PC-9 (cell line): Measurements from ENCODE around the gene ACP2. TPM values are rescaled to one million over a fixed set of nuclear protein-coding genes. Genes with fewer than 3 reads are reported as not detected.

Source experiments
- BruUV-seq: library from RNA; stranded (reverse); fragments of 400-500 nt; replicated peaks from 2 replicates; lab custom pipeline; 2021; lab: Mats Ljungman, UMichigan
- CTCF ChIA-PET: fragments of 300-600 bp; sonication (Branson Sonifier 250); formaldehyde crosslinking; loops from one replicate; lab custom pipeline; 2022; ENCODE audit warnings: antibody characterized with exemption; lab: Charles Lee
- POLR2A ChIA-PET: fragments of 300-600 bp; sonication (Branson Sonifier 250); formaldehyde crosslinking; loops from one replicate; lab custom pipeline; 2022; ENCODE audit warnings: antibody characterized with exemption; ENCODE audit not compliant: unreplicated experiment; lab: Charles Lee
- DNase-seq, 2 experiments: peaks; one replicate each; pipeline versions ENCODE4 v3.0.0 to v3.0.0-alpha.2; 2015 to 2022; ENCODE audit warnings: mixed read lengths in 1 of 2
- H2AFZ ChIP-seq: fragments of 200-600 bp; sonication (generic); 2 replicates; pipeline ENCODE4 v1.8.1; 2017; ENCODE audit warnings: antibody characterized with exemption
- H3F3A ChIP-seq: fragments of 200-600 bp; sonication (generic); 2 replicates; pipeline ENCODE4 v1.8.1; 2017; ENCODE audit warnings: antibody characterized with exemption, mild to moderate bottlenecking, low read depth; ENCODE audit not compliant: insufficient read depth
- H3K27ac ChIP-seq: fragments of 200-600 bp; sonication (generic); 2 replicates; pipeline ENCODE4 v1.6.1; 2016; ENCODE audit warnings: mixed run types
- H3K27me3 ChIP-seq: fragments of 200-600 bp; sonication (generic); 2 replicates; pipeline ENCODE4 v1.6.1; 2016; ENCODE audit warnings: low read depth, mixed run types; ENCODE audit not compliant: insufficient read depth
- H3K36me3 ChIP-seq: fragments of 200-600 bp; sonication (generic); 2 replicates; pipeline ENCODE4 v1.6.1; 2016; ENCODE audit warnings: low read depth, mixed run types
- H3K4me1 ChIP-seq: fragments of 200-600 bp; sonication (generic); replicated peaks from 2 replicates; pipeline ENCODE4 v1.6.1; 2016; ENCODE audit warnings: mixed run types; ENCODE audit not compliant: insufficient read depth
- H3K4me2 ChIP-seq: fragments of 200-600 bp; sonication (generic); 2 replicates; pipeline ENCODE4 v1.6.1; 2017; ENCODE audit warnings: mixed run types
- H3K4me3 ChIP-seq: fragments of 200-600 bp; sonication (generic); 2 replicates; pipeline ENCODE4 v1.6.1; 2016; ENCODE audit warnings: mixed run types
- H3K79me2 ChIP-seq: fragments of 200-600 bp; sonication (generic); 2 replicates; pipeline ENCODE4 v1.6.1; 2017; ENCODE audit warnings: low read depth, mixed run types
- H3K9me2 ChIP-seq: fragments of 200-600 bp; sonication (generic); 2 replicates; pipeline ENCODE4 v1.8.1; 2017; ENCODE audit warnings: mild to moderate bottlenecking; ENCODE audit not compliant: insufficient read depth
- H3K9me3 ChIP-seq: fragments of 200-600 bp; sonication (generic); 2 replicates; pipeline ENCODE4 v1.8.1; 2016; ENCODE audit warnings: low read depth; ENCODE audit not compliant: insufficient read depth
- H4K20me1 ChIP-seq: fragments of 200-600 bp; sonication (generic); 2 replicates; pipeline ENCODE4 v1.8.1; 2017; ENCODE audit not compliant: insufficient read depth
- EZH2 ChIP-seq: fragments of 200-600 bp; sonication (generic); IDR thresholded peaks from 2 replicates; pipeline ENCODE4 v1.8.0; 2017; ENCODE audit warnings: antibody characterized with exemption, low read depth
- intact Hi-C: fragments of 100-400 bp; cut with micrococcal nuclease; formaldehyde crosslinking; loops from one replicate; pipeline ENCODE4 v1.10.0; 2022; ENCODE audit not compliant: unreplicated experiment
- total RNA-seq: library from RNA; stranded (reverse); gene quantifications from 2 replicates; pipeline ENCODE4 v1.2.3, GENCODE V29; 2021
- TF ChIP-seq, protein P1 (sequence below): fragments of 200-600 bp; sonication (generic); conservative IDR thresholded peaks from 2 replicates; pipeline ENCODE4 v1.6.1; 2017; ENCODE audit warnings: mixed run types, antibody characterized with exemption, mild to moderate bottlenecking, moderate library complexity

Gene ACP2
- total RNA-seq, 1 experiment from 2014 or later = 24.1 TPM

DNA sequence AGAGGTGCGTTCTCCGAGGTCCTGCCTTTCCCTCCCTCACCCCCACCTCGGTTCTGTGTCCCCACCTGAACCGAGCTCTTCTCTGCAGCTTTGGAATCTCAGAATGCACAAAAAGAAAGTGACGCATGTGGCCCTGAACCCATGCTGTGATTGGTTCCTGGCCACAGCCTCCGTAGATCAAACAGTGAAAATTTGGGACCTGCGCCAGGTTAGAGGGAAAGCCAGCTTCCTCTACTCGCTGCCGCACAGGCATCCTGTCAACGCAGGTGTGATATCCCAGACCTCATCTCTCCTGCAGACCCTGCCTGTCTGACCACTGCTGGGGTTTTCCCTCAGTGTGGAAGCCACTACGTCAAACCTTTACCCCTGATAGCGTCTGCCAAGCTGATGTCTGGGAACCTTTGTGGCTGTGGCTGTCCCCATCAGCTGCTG, 13.9 kb downstream of the ACP2 start:
- no peaks in the 10 kb centered on the region for H3K9me3 ChIP-seq
- intact Hi-C loops = no loop called here
- BruUV-seq = no TSS peak
- peaks cover 4% of the 10 kb centered on the region; the same call in 1 of the 2 replicates for H3K36me3 ChIP-seq
- peaks cover 52% of the 10 kb centered on the region for H3F3A ChIP-seq
- POLR2A ChIA-PET = interaction anchor here (1.3 kb wide), 1 partner anchor 25 kb away, joined by 4 read pairs; no protein-coding TSS in a partner anchor
- H3K27ac ChIP-seq = peak overlapping the region; percentile 49
- TF ChIP-seq, protein P1, sequence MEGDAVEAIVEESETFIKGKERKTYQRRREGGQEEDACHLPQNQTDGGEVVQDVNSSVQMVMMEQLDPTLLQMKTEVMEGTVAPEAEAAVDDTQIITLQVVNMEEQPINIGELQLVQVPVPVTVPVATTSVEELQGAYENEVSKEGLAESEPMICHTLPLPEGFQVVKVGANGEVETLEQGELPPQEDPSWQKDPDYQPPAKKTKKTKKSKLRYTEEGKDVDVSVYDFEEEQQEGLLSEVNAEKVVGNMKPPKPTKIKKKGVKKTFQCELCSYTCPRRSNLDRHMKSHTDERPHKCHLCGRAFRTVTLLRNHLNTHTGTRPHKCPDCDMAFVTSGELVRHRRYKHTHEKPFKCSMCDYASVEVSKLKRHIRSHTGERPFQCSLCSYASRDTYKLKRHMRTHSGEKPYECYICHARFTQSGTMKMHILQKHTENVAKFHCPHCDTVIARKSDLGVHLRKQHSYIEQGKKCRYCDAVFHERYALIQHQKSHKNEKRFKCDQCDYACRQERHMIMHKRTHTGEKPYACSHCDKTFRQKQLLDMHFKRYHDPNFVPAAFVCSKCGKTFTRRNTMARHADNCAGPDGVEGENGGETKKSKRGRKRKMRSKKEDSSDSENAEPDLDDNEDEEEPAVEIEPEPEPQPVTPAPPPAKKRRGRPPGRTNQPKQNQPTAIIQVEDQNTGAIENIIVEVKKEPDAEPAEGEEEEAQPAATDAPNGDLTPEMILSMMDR = no peak
- TF ChIP-seq EZH2 = no peak
- CTCF ChIA-PET = interaction anchor here (0.6 to 1.2 kb wide), 2 partner anchors 120 to 426 kb away, joined by 3 to 4 read pairs; no protein-coding TSS in a partner anchor
- H3K79me2 ChIP-seq = no peaks in the 10 kb centered on the region
- H3K4me3 ChIP-seq = peak overlapping the region; percentile 52
- no peaks in the 10 kb centered on the region for H3K9me2 ChIP-seq
- peaks cover 38% of the 10 kb centered on the region for H3K4me1 ChIP-seq
- H4K20me1 ChIP-seq = no peaks in the 10 kb centered on the region
- DNase-seq = no peak
- peak overlapping the region; percentile 79 for H3K4me2 ChIP-seq
- no peaks in the 10 kb centered on the region for H3K27me3 ChIP-seq
- peak overlapping the region; percentile 52 for H2AFZ ChIP-seq

DNA sequence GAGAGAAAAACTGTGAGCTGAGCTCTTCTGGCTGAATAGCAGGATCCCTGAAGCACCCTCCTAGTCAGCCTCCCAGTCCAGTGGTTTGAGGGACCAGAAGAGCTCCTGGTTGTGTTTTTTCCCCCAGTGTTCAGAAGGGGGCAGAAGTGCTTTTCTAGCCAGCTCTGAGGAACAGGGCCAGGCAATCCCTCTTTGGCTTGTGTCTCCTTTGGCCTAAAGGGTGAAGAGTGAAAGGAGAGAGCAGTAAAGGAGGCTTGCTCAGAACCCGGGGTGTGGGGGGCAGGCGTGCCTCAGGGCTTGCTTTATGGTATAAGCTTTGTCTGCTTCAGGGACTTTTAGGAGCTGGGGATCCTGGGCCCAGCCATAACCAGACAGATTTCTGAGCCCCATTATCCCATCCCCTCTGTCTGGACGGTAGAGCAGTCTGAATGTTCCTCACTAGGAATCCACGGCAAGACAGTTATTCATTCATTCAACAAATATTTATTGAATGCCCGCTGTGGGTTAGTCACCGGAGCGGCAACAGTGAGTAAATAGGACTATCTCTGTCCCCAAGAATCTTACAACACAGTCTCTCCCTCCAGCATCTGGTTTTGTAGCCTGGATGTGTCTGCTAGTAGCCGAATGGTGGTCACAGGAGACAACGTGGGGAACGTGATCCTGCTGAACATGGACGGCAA, 14.5 kb downstream of the ACP2 start:
- Histone ChIP-seq H3K4me2 (peak overlapping the region; percentile 79), H3K36me3 (no peaks in the 10 kb centered on the region), H3F3A (peaks cover 52% of the 10 kb centered on the region), H4K20me1 (no peaks in the 10 kb centered on the region), H3K4me1 (peaks cover 38% of the 10 kb centered on the region), H3K9me2 (no peaks in the 10 kb centered on the region), H2AFZ (peak overlapping the region; percentile 52), H3K79me2 (no peaks in the 10 kb centered on the region), H3K27me3 (no peaks in the 10 kb centered on the region), H3K4me3 (peak overlapping the region; percentile 52), H3K9me3 (no peaks in the 10 kb centered on the region), H3K27ac (peak overlapping the region; percentile 49)
- no TSS peak for BruUV-seq
- intact Hi-C loops = no loop called here
- POLR2A ChIA-PET = interaction anchor here (0.7 to 1.3 kb wide), 2 partner anchors 15 to 25 kb away, joined by 3 to 4 read pairs; no protein-coding TSS in a partner anchor
- no peak for TF ChIP-seq EZH2
- TF ChIP-seq, protein P1 = peak; percentile 65
- CTCF ChIA-PET = interaction anchor here (0.6 to 1.2 kb wide), 3 partner anchors 26 to 425 kb away, joined by 3 to 4 read pairs (median 3); no protein-coding TSS in a partner anchor
- peak in 1 of 2 experiments; percentile 89 for DNase-seq

DNA sequence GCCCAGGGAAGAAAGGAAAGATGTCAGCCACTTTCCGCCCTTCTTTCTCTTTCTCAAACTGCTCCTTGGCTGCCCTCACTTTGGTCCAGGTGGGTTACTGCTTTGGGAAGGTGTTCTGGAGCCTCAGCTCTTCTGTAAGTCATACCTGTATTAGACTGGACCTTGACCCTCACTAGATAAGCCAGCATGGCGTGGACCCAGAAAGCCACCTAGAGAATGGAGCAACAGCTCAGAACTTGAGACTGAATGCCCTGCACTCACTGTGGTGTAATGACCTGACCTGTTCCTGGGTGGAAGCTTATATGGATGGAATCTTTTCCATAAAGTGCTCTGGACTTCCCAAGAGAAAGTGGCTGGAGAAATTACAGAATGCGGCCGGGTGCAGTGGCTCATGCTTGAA, 15.6 kb downstream of the ACP2 start:
- no peaks in the 10 kb centered on the region for H4K20me1 ChIP-seq
- BruUV-seq = no TSS peak
- no peaks in the 10 kb centered on the region for H3K36me3 ChIP-seq
- peaks cover 38% of the 10 kb centered on the region for H3K4me1 ChIP-seq
- H3K9me3 ChIP-seq = no peaks in the 10 kb centered on the region
- no peak overlapping the region for H3K4me2 ChIP-seq
- no peaks in the 10 kb centered on the region for H3K27me3 ChIP-seq
- POLR2A ChIA-PET = no interaction called here
- no peaks in the 10 kb centered on the region for H3K9me2 ChIP-seq
- CTCF ChIA-PET = interaction anchor here (0.7 to 1.2 kb wide), 2 partner anchors 27 to 395 kb away, joined by 3 to 6 read pairs; no protein-coding TSS in a partner anchor
- peaks cover 49% of the 10 kb centered on the region for H3F3A ChIP-seq
- no peak for DNase-seq
- no peaks in the 10 kb centered on the region for H3K79me2 ChIP-seq
- H3K4me3 ChIP-seq = no peak overlapping the region
- no peak for TF ChIP-seq EZH2
- TF ChIP-seq, protein P1 = no peak
- H2AFZ ChIP-seq = no peak overlapping the region
- H3K27ac ChIP-seq = no peak overlapping the region
- intact Hi-C loops = no loop called here
